Sigmoid colon (tissue), 7 donors: Measurements from ENCODE around the gene FAM9B. TPM values are rescaled to one million over a fixed set of nuclear protein-coding genes. Genes with fewer than 3 reads are reported as not detected.
"Not testable (repeated sequence)": the region's sequence is repeated elsewhere in the genome, so short reads cannot be mapped to it uniquely, and the experiment has no call there.

Experiments
- DNase-seq: peaks from one replicate; pipeline ENCODE4 v3.0.0-alpha.2; 2019
- H3K27ac ChIP-seq, 4 donors: fragments of 200-600 bp; sonication (generic); one replicate each; pipeline ENCODE4 v1.5.1; 2016 to 2019; ENCODE audit warnings: mild to moderate bottlenecking in 1 of 4
- H3K27me3 ChIP-seq, 3 donors: fragments of 200-600 bp; sonication (generic); one replicate each; pipeline ENCODE4 v1.5.1; 2019; ENCODE audit warnings: mild to moderate bottlenecking in 1 of 3
- H3K36me3 ChIP-seq, 4 donors: fragments of 200-600 bp; sonication (generic); one replicate each; pipeline ENCODE4 v1.5.1; 2016 to 2019
- H3K4me1 ChIP-seq, 4 donors: fragments of 200-600 bp; sonication (generic); one replicate each; pipeline ENCODE4 v1.5.1; 2017 to 2019
- H3K4me3 ChIP-seq, 4 donors: fragments of 200-600 bp; sonication (generic); one replicate each; pipeline ENCODE4 v1.5.1; 2017 to 2019; ENCODE audit warnings: mild to moderate bottlenecking in 2 of 4, moderate library complexity in 1 of 4
- H3K9me3 ChIP-seq, 4 donors: fragments of 200-600 bp in 3 of 4; sonication (generic) in 3 of 4; one replicate each; pipeline versions ENCODE4 v1.5.1 to v1.6.1; 2013 to 2019
- EP300 ChIP-seq, 4 donors: sonication (generic); formaldehyde crosslinking; IDR thresholded peaks; one replicate each; pipeline ENCODE4 v1.6.1; 2017; ENCODE audit warnings: antibody characterized with exemption in 4 of 4
- POLR2A ChIP-seq, 2 donors: fragments of 450-650 bp; IDR thresholded peaks; one replicate each; pipeline ENCODE4 v1.6.1; 2016; ENCODE audit warnings: antibody characterized with exemption in 2 of 2, mild to moderate bottlenecking in 2 of 2, moderate library complexity in 2 of 2
- POLR2AphosphoS5 ChIP-seq, 4 donors: sonication (generic); formaldehyde crosslinking; IDR thresholded peaks; one replicate each; pipeline ENCODE4 v1.6.1; 2017; ENCODE audit warnings: antibody characterized with exemption in 4 of 4
- WGBS, 2 donors: extraction: QIAGEN DNeasy Blood & Tissue Kit; methylation state at CpG; one replicate each; pipeline ENCODE4 v1.1.7; 2013; 5-methylcytosine and 5-hydroxymethylcytosine counted together
- intact Hi-C: fragments of 100-400 bp; cut with DNase I; formaldehyde crosslinking; loops from one replicate; pipeline ENCODE4 v1.15.1; 2023
- polyA plus RNA-seq, 3 donors: library from polyadenylated mRNA; stranded (reverse); fragments of 200-250 nt; gene quantifications; one replicate each; pipeline ENCODE4 v1.2.3, GENCODE V29; 2013
- total RNA-seq, 4 donors: library from RNA; depleted of rRNA; stranded (reverse); fragments of >200 nt; gene quantifications; one replicate each; pipeline ENCODE4 v1.1.0, GENCODE V29; 2016
- TF ChIP-seq, protein P1 (sequence below), 4 experiments: fragments of 450-650 bp in 3 of 4; fragments of 200-600 bp in 1 of 4; IDR thresholded peaks; one replicate each; pipeline ENCODE4 v1.5.1; 2016 to 2019; ENCODE audit warnings: antibody characterized with exemption in 4 of 4, mild to moderate bottlenecking in 3 of 4, moderate library complexity in 2 of 4
- donor health status: healthy with polysubstance abuse.
- donor health status: Bipolar disorder and iron deficiency.
- donor health status: healthy.

FAM9B gene
- total and polyA plus RNA-seq, 7 donors = not detected

DNA sequence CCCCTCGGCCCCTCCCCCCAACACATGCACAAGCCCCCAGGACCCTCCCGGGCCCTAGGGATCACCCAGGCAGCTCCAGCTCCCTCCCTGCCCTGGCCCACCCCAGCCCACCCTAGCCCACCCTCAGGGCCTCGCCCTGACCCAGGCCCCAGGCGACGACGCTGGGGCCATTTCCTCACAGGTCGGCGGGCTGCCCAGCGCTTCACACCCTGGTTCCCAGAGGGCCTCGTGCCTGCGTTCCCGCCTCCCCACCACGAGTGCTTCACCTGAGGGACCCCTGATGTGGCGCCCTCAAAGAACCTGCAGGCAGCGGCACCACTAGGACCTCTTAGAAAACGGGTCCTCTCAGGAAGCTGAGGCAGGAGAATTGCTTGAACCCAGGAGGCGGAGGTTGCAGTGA is 341 bp downstream of the FAM9B start:
- Histone ChIP-seq H3K36me3 (no peaks in the 10 kb centered on the region), H3K9me3 (no peaks in the 10 kb centered on the region), H3K27me3 (no peaks in the 10 kb centered on the region), H3K4me3 (no peak overlapping the region), H3K4me1 (no peaks in the 10 kb centered on the region), H3K27ac (no peak overlapping the region)
- 94 to 96% methylated on average over 17 of the region's 17 CpGs for WGBS, 2 donors
- DNase-seq = no peak
- intact Hi-C loops = no loop called here
- no peak for TF ChIP-seq POLR2A (IDR thresholded peaks at IDR 0.05)
- TF ChIP-seq, protein P1, sequence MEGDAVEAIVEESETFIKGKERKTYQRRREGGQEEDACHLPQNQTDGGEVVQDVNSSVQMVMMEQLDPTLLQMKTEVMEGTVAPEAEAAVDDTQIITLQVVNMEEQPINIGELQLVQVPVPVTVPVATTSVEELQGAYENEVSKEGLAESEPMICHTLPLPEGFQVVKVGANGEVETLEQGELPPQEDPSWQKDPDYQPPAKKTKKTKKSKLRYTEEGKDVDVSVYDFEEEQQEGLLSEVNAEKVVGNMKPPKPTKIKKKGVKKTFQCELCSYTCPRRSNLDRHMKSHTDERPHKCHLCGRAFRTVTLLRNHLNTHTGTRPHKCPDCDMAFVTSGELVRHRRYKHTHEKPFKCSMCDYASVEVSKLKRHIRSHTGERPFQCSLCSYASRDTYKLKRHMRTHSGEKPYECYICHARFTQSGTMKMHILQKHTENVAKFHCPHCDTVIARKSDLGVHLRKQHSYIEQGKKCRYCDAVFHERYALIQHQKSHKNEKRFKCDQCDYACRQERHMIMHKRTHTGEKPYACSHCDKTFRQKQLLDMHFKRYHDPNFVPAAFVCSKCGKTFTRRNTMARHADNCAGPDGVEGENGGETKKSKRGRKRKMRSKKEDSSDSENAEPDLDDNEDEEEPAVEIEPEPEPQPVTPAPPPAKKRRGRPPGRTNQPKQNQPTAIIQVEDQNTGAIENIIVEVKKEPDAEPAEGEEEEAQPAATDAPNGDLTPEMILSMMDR (IDR thresholded peaks at IDR 0.05) = no peak
- no peak for TF ChIP-seq POLR2AphosphoS5 (IDR thresholded peaks at IDR 0.05)
- no peak for TF ChIP-seq EP300 (IDR thresholded peaks at IDR 0.05)

DNA sequence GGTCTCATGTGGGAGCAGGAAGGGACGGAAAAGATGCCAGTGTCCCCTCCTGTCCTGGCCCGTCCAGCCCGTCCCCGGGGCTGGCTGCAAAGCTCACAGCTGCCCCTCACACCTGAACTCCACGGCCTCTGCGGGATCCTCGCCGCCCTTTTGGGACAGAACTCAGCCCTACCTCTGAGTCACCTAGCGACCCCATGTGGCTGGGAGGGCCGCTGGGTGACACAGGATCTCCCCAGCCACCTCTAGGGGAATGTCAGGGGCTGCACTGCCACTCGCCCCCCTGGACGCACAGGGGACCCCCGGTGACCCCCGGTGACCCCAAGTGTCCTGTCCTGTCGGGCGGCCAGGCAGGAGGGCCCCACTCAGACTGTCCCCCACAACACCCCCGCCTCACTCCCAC is 748 bp downstream of the FAM9B start:
- no peak overlapping the region for H3K27ac ChIP-seq
- H3K4me1 ChIP-seq = no peaks in the 10 kb centered on the region
- TF ChIP-seq POLR2A (IDR thresholded peaks at IDR 0.05) (no peak), EP300 (IDR thresholded peaks at IDR 0.05) (no peak), POLR2AphosphoS5 (IDR thresholded peaks at IDR 0.05) (no peak)
- TF ChIP-seq, protein P1 (IDR thresholded peaks at IDR 0.05) = no peak
- 93 to 94% methylated on average over 17 of the region's 17 CpGs for WGBS, 2 donors
- intact Hi-C loops = no loop called here
- H3K9me3 ChIP-seq = no peaks in the 10 kb centered on the region
- DNase-seq = no peak
- no peak overlapping the region for H3K4me3 ChIP-seq
- no peaks in the 10 kb centered on the region for H3K36me3 ChIP-seq
- no peaks in the 10 kb centered on the region for H3K27me3 ChIP-seq

GRCh38 chrX:9023293-9023692 is 10.6 kb downstream of the FAM9B start:
- intact Hi-C loops = no loop called here
- TF ChIP-seq POLR2A (IDR thresholded peaks at IDR 0.05) (no peak), EP300 (IDR thresholded peaks at IDR 0.05) (no peak), POLR2AphosphoS5 (IDR thresholded peaks at IDR 0.05) (no peak)
- TF ChIP-seq, protein P1 (IDR thresholded peaks at IDR 0.05) = no peak
- Histone ChIP-seq H3K4me1 (peaks cover 0 to 2% (median 0%) of the 10 kb centered on the region in 4 donors), H3K36me3 (no peaks in the 10 kb centered on the region), H3K27ac (no peak overlapping the region), H3K4me3 (no peak overlapping the region), H3K27me3 (no peaks in the 10 kb centered on the region), H3K9me3 (no peaks in the 10 kb centered on the region)
- 79 to 92% methylated on average over 2 of the region's 2 CpGs for WGBS, 2 donors
- DNase-seq = no peak

- Histone ChIP-seq H3K9me3 (no peaks in the 10 kb centered on the region), H3K4me3 (no peak overlapping the region), H3K36me3 (no peaks in the 10 kb centered on the region), H3K4me1 (no peaks in the 10 kb centered on the region), H3K27me3 (no peaks in the 10 kb centered on the region), H3K27ac (no peak overlapping the region)
- TF ChIP-seq, protein P1 (IDR thresholded peaks at IDR 0.05) = no peak
- TF ChIP-seq POLR2AphosphoS5 (IDR thresholded peaks at IDR 0.05) = no peak
- no peak for TF ChIP-seq EP300 (IDR thresholded peaks at IDR 0.05)
- no peak for TF ChIP-seq POLR2A (IDR thresholded peaks at IDR 0.05)
- DNase-seq = no peak
- intact Hi-C loops = no loop called here
- WGBS, 2 donors = 72 to 89% methylated on average over 2 of the region's 2 CpGs
Measured at GRCh38 chrX:9019151-9019550, 14.8 kb downstream of the FAM9B start.

DNA sequence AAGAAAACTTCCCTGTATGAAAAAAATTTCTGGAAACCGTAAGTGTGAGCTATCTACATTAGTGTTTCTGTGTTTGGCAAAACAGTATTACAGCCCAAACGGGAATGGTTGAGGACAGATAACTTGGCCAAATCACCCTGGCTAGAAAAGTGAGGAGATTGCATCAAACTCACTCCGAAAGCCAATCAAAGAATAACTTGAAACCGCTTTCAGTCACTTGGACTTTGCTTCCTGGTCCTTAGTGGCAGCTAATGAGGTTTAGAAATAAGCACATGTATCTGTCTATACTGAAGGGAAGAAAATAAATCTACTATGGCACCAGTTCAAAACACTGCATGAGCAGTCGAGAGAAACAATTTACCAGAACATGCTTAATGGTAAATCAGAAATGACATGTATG is 15.6 kb downstream of the FAM9B start:
- H3K36me3 ChIP-seq, H3K27me3 ChIP-seq, H3K4me3 ChIP-seq, H3K9me3 ChIP-seq, intact Hi-C loops, DNase-seq, H3K27ac ChIP-seq, H3K4me1 ChIP-seq: not testable (repeated sequence)
- 24 to 71% methylated on average over 5 of the region's 5 CpGs for WGBS, 2 donors
